HCT116 (cell line): ENCODE data around the gene PI16. TPM values are rescaled to one million over a fixed set of nuclear protein-coding genes. Genes with fewer than 3 reads are reported as not detected.

Experiments
- ATAC-seq: fragments of 200-7000 bp; cut with Tn5 transposase; 2 replicates; pipeline ENCODE4 v1.9.1; 2020; ENCODE audit warnings: mild to moderate bottlenecking, moderate library complexity
- BruUV-seq: library from RNA; stranded (reverse); fragments of 400-500 nt; replicated peaks from 2 replicates; lab custom pipeline; 2021; lab: Mats Ljungman, UMichigan
- CTCF ChIA-PET: fragments of 300-600 bp; sonication (Branson Sonifier 250); formaldehyde crosslinking; loops from one replicate; lab custom pipeline; 2021; ENCODE audit warnings: antibody characterized with exemption; lab: Charles Lee
- POLR2A ChIA-PET: fragments of 300-600, 350-600 bp; sonication (Branson Sonifier 250); formaldehyde crosslinking; loops from one replicate; lab custom pipeline; 2021; ENCODE audit warnings: antibody characterized with exemption; lab: Charles Lee
- RAD21 ChIA-PET, 2 experiments: fragments of 300-600 bp; sonication (Branson Sonifier 250); formaldehyde crosslinking; loops; one replicate each; lab custom pipeline; 2023; ENCODE audit warnings: low total read pairs in 2 of 2; ENCODE audit not compliant: uncharacterized antibody in 2 of 2, unreplicated experiment in 2 of 2, low non-redundant PET in 1 of 2; lab: Charles Lee
- DNase-seq: peaks from one replicate; pipeline ENCODE4 v3.0.0-alpha.2; 2010; ENCODE audit warnings: low read depth, low spot score
- H2AFZ ChIP-seq: fragments of 200-600 bp; shearing (Covaris generic), sonication (generic); 2 replicates; pipeline ENCODE4 v1.6.1; 2017; ENCODE audit warnings: low read depth, mixed run types, mixed read lengths, antibody characterized with exemption, low read length; ENCODE audit not compliant: poor library complexity, severe bottlenecking
- H3K27ac ChIP-seq: 2 replicates; pipeline ENCODE4 v1.5.1; 2012; ENCODE audit warnings: low read depth, low read length
- H3K27me3 ChIP-seq: fragments of 200-600 bp; sonication (generic); 2 replicates; pipeline ENCODE4 v1.6.1; 2016; ENCODE audit warnings: mixed run types, low read length, mixed read lengths; ENCODE audit not compliant: insufficient read depth
- H3K36me3 ChIP-seq, 2 experiments: fragments of 200-500 bp in 1 of 2; fragments of 200-600 bp in 1 of 2; sonication (Bioruptor generic) in 1 of 2; sonication (generic) in 1 of 2; 2 replicates each; pipeline versions ENCODE4 v1.5.1 to v1.6.1; 2014 to 2016; ENCODE audit warnings: low read length in 2 of 2, inconsistent platforms in 1 of 2, mixed read lengths in 1 of 2, mixed run types in 1 of 2; ENCODE audit not compliant: insufficient read depth in 2 of 2, control insufficient read depth in 1 of 2
- H3K4me1 ChIP-seq, 2 experiments: fragments of 200-600 bp in 1 of 2; sonication (generic) in 1 of 2; 2 replicates each; pipeline versions ENCODE4 v1.5.1 to v1.6.1; 2012 to 2017; ENCODE audit warnings: low read length in 2 of 2, inconsistent platforms in 1 of 2, mild to moderate bottlenecking in 1 of 2, mixed read lengths in 1 of 2, mixed run types in 1 of 2, moderate library complexity in 1 of 2; ENCODE audit not compliant: insufficient read depth in 2 of 2, control insufficient read depth in 1 of 2
- H3K4me2 ChIP-seq: fragments of 200-600 bp; sonication (generic); 2 replicates; pipeline ENCODE4 v1.6.1; 2017; ENCODE audit warnings: mixed run types, low read length, mixed read lengths
- H3K4me3 ChIP-seq, 2 experiments: fragments of 200-600 bp in 1 of 2; sonication (generic) in 1 of 2; replicated peaks in 1 of 2; 2 replicates each; pipeline ENCODE4 v1.5.1; 2011 to 2016; ENCODE audit warnings: low read length in 2 of 2, control low read depth in 1 of 2, low read depth in 1 of 2, mild to moderate bottlenecking in 1 of 2, mixed read lengths in 1 of 2, mixed run types in 1 of 2
- H3K79me2 ChIP-seq: fragments of 200-600 bp; sonication (generic); 2 replicates; pipeline ENCODE4 v1.6.1; 2017; ENCODE audit warnings: mild to moderate bottlenecking, mixed run types, low read length, moderate library complexity, mixed read lengths; ENCODE audit not compliant: insufficient read depth
- H3K9ac ChIP-seq: fragments of 200-600 bp; sonication (generic); 2 replicates; pipeline ENCODE4 v1.6.1; 2016; ENCODE audit warnings: low read length, mixed read lengths
- H3K9me2 ChIP-seq: fragments of 200-600 bp; sonication (generic), shearing (Covaris generic); 2 replicates; pipeline ENCODE4 v1.6.1; 2017; ENCODE audit warnings: mixed run types, mild to moderate bottlenecking, moderate library complexity; ENCODE audit not compliant: insufficient read depth
- H3K9me3 ChIP-seq, 2 experiments: fragments of 200-500 bp in 1 of 2; fragments of 200-600 bp in 1 of 2; sonication (Bioruptor generic) in 1 of 2; sonication (generic) in 1 of 2; 2 replicates each; pipeline ENCODE4 v1.6.1; 2014 to 2017; ENCODE audit warnings: low read length in 2 of 2, mixed read lengths in 2 of 2, inconsistent platforms in 1 of 2, low read depth in 1 of 2, mild to moderate bottlenecking in 1 of 2, mixed run types in 1 of 2, moderate library complexity in 1 of 2; ENCODE audit not compliant: control insufficient read depth in 1 of 2, insufficient read depth in 1 of 2
- H4K20me1 ChIP-seq: fragments of 200-600 bp; sonication (generic), shearing (Covaris generic); 2 replicates; pipeline ENCODE4 v1.6.1; 2017; ENCODE audit warnings: mixed run types, mild to moderate bottlenecking, moderate library complexity; ENCODE audit not compliant: insufficient read depth
- CEBPB ChIP-seq: IDR thresholded peaks from 2 replicates; pipeline ENCODE4 v1.6.1; 2012; ENCODE audit warnings: low read depth
- CTCF ChIP-seq, 3 experiments: fragments of 200-600 bp in 1 of 3; sonication (generic) in 1 of 3; IDR thresholded peaks in 2 of 3; conservative IDR thresholded peaks in 1 of 3; 2 replicates each; pipeline ENCODE4 v1.5.1; 2012 to 2017; ENCODE audit warnings: low read depth in 2 of 3, low read length in 2 of 3, antibody characterized with exemption in 1 of 3, borderline replicate concordance in 1 of 3, control low read depth in 1 of 3, mild to moderate bottlenecking in 1 of 3, mixed read lengths in 1 of 3, mixed run types in 1 of 3, moderate library complexity in 1 of 3; ENCODE audit not compliant: insufficient read depth in 1 of 3
- EGR1 ChIP-seq: IDR thresholded peaks from 2 replicates; pipeline ENCODE4 v1.6.1; 2012; ENCODE audit warnings: low read depth
- EZH2 ChIP-seq: fragments of 200-600 bp; sonication (generic); IDR thresholded peaks from 2 replicates; pipeline ENCODE4 v1.6.1; 2017; ENCODE audit warnings: antibody characterized with exemption, mixed run types
- POLR2A ChIP-seq: IDR thresholded peaks from 2 replicates; pipeline ENCODE4 v1.7.0; 2011; ENCODE audit warnings: borderline replicate concordance; ENCODE audit not compliant: insufficient read depth, insufficient read length; ENCODE audit errors: extremely low read depth
- SRF ChIP-seq: IDR thresholded peaks from 2 replicates; pipeline ENCODE4 v1.6.1; 2012; ENCODE audit warnings: low read depth
- TCF7L2 ChIP-seq: IDR thresholded peaks from 2 replicates; pipeline ENCODE4 v1.7.0; 2011; ENCODE audit warnings: borderline replicate concordance, inconsistent platforms; ENCODE audit not compliant: insufficient read depth, insufficient read length; ENCODE audit errors: extremely low read depth
- YY1 ChIP-seq: IDR thresholded peaks from 2 replicates; pipeline ENCODE4 v1.6.1; 2011; ENCODE audit warnings: low read length, low read depth, moderate library complexity, mild to moderate bottlenecking; ENCODE audit not compliant: insufficient replicate concordance; ENCODE audit errors: extremely low read depth
- ZBTB33 ChIP-seq: IDR thresholded peaks from 2 replicates; pipeline ENCODE4 v1.6.1; 2011; ENCODE audit warnings: mild to moderate bottlenecking, low read length, moderate library complexity; ENCODE audit not compliant: insufficient replicate concordance; ENCODE audit errors: extremely low read depth
- ZFX ChIP-seq: fragments of 450-650 bp; IDR thresholded peaks from 2 replicates; pipeline ENCODE4 v1.6.1; 2017
- ZNF274 ChIP-seq: fragments of 200-500 bp; sonication (Bioruptor generic); IDR thresholded peaks from 2 replicates; pipeline ENCODE4 v1.6.1; 2014; ENCODE audit warnings: mild to moderate bottlenecking, low read depth, low read length, inconsistent platforms
- intact Hi-C: fragments of 100-400 bp; cut with micrococcal nuclease; formaldehyde crosslinking; loops from 2 replicates; pipeline ENCODE4 v1.10.0; 2022
- total RNA-seq: library from RNA; stranded (reverse); gene quantifications from one replicate; pipeline ENCODE4 v1.2.1, GENCODE V29; 2021; ENCODE audit not compliant: unreplicated experiment

Gene PI16
- total RNA-seq, 1 experiment from 2014 or later = 0.59 TPM

GRCh38 chr6:37013516-37014491 is 59.3 kb downstream of the PI16 start:
- no peak overlapping the region for H3K9ac ChIP-seq
- H3K4me3 ChIP-seq = no peak overlapping the region
- no peak overlapping the region for H3K27ac ChIP-seq
- H3K36me3 ChIP-seq = no peaks in the 10 kb centered on the region
- intact Hi-C loops = no loop called here
- H3K9me2 ChIP-seq = no peaks in the 10 kb centered on the region
- H4K20me1 ChIP-seq = no peaks in the 10 kb centered on the region
- H3K4me2 ChIP-seq = no peak overlapping the region
- ATAC-seq (no peak), DNase-seq (no peak)
- ChIA-PET CTCF (no interaction called here), RAD21 (no interaction called here), POLR2A (no interaction called here)
- H3K4me1 ChIP-seq = peaks cover 4 to 12% of the 10 kb centered on the region in 2 experiments
- H3K79me2 ChIP-seq = no peaks in the 10 kb centered on the region
- TF ChIP-seq POLR2A (no peak), TCF7L2 (no peak), CTCF (IDR thresholded peaks at IDR 0.05 in 2 of 3, conservative IDR thresholded peaks at IDR 0.05 in 1 of 3; ENCODE audit: borderline replicate concordance in 1 of 3, insufficient read depth in 1 of 3, low read depth in 2 of 3, low read length in 2 of 3) (no peak), ZBTB33 (no peak), CEBPB (no peak), YY1 (no peak), EGR1 (no peak), ZNF274 (no peak), EZH2 (no peak), SRF (no peak), ZFX (no peak)
- no peaks in the 10 kb centered on the region for H3K9me3 ChIP-seq
- BruUV-seq = no TSS peak
- no peak overlapping the region for H2AFZ ChIP-seq
- no peaks in the 10 kb centered on the region for H3K27me3 ChIP-seq

Other genes with a start within 250 kb of the PI16 start
- not detected for gene CPNE5, start 115.3 kb upstream of the PI16 start, total RNA-seq
- 42.0 TPM for gene PPIL1, start 79.9 kb upstream of the PI16 start, total RNA-seq
- gene C6orf89, start 68.8 kb upstream of the PI16 start, total RNA-seq = 32.9 TPM
- 161 TPM for gene MTCH1, start 31.5 kb downstream of the PI16 start, total RNA-seq
- gene FGD2, start 50.9 kb downstream of the PI16 start, total RNA-seq = 0.10 TPM
- 26.2 TPM for gene PIM1, start 215.4 kb downstream of the PI16 start, total RNA-seq